IMR-90 (cell line): ENCODE measurements around the gene SLC6A13.

Experiments used
- BHLHE40 ChIP-seq: fragments of 150-350 bp; IDR thresholded peaks from 2 replicates; pipeline ENCODE4 v1.6.1; 2016; ENCODE audit warnings: mild to moderate bottlenecking, low read depth, low read length
- CHD1 ChIP-seq: IDR thresholded peaks from 2 replicates; pipeline ENCODE4 v1.6.1; 2012; ENCODE audit warnings: low read depth, low read length, improper control_type of control experiment
- FOS ChIP-seq: fragments of 150-350 bp; IDR thresholded peaks from 2 replicates; pipeline ENCODE4 v1.6.1; 2016; ENCODE audit warnings: low read depth, low read length
- MXI1 ChIP-seq: IDR thresholded peaks from 2 replicates; pipeline ENCODE4 v1.6.1; 2012; ENCODE audit warnings: low read depth, mild to moderate bottlenecking, low read length, moderate library complexity, borderline replicate concordance
- POLR2A ChIP-seq: IDR thresholded peaks from 2 replicates; pipeline ENCODE4 v1.6.1; 2012; ENCODE audit warnings: mild to moderate bottlenecking, low read depth, low read length
- RAD21 ChIP-seq: IDR thresholded peaks from 2 replicates; pipeline ENCODE4 v1.6.1; 2012; ENCODE audit warnings: low read length, improper control_type of control experiment
- RCOR1 ChIP-seq: IDR thresholded peaks from 2 replicates; pipeline ENCODE4 v1.6.1; 2012; ENCODE audit warnings: mild to moderate bottlenecking, low read length, improper control_type of control experiment; ENCODE audit not compliant: insufficient replicate concordance
- RFX5 ChIP-seq: IDR thresholded peaks from 2 replicates; pipeline ENCODE4 v1.8.0; 2012; ENCODE audit warnings: low read depth, mild to moderate bottlenecking, low read length, moderate library complexity
- SMC3 ChIP-seq: fragments of 150-350 bp; IDR thresholded peaks from 2 replicates; pipeline ENCODE4 v1.6.1; 2016; ENCODE audit warnings: low read depth, mild to moderate bottlenecking, antibody characterized with exemption, low read length, moderate library complexity
- TF ChIP-seq, protein P1 (sequence below): conservative IDR thresholded peaks from 2 replicates; pipeline ENCODE4 v1.5.1; 2012; ENCODE audit warnings: mild to moderate bottlenecking, low read depth, low read length, improper control_type of control experiment
- TF ChIP-seq, protein P2 (sequence below): fragments of 150-350 bp; IDR thresholded peaks from 2 replicates; pipeline ENCODE4 v1.6.1; 2017; ENCODE audit warnings: mild to moderate bottlenecking, antibody characterized with exemption, low read length, low read depth

DNA sequence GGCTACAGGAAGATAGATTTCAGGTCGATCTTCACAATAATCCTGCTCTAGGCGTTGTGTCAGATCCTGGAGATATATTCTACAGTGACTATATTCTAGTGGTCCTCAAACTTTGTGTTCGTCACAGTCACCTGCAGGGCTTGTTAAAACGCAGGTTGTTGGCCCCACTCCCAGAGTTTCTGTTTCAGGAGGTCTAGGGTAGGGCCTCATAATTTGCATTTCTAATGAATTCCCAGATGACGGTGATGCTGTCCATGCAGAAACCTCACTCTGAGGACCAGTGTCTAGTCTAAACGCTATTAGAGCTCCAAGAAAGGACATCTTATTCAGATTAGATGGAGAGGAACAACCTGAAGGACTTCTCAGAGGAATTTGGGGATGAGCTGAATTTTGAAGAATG lies 13.2 kb upstream of the SLC6A13 start:
- TF ChIP-seq POLR2A (no peak), FOS (no peak), RAD21 (no peak), CHD1 (no peak), SMC3 (no peak), BHLHE40 (no peak), MXI1 (no peak), RFX5 (no peak), RCOR1 (no peak)
- TF ChIP-seq, protein P1, sequence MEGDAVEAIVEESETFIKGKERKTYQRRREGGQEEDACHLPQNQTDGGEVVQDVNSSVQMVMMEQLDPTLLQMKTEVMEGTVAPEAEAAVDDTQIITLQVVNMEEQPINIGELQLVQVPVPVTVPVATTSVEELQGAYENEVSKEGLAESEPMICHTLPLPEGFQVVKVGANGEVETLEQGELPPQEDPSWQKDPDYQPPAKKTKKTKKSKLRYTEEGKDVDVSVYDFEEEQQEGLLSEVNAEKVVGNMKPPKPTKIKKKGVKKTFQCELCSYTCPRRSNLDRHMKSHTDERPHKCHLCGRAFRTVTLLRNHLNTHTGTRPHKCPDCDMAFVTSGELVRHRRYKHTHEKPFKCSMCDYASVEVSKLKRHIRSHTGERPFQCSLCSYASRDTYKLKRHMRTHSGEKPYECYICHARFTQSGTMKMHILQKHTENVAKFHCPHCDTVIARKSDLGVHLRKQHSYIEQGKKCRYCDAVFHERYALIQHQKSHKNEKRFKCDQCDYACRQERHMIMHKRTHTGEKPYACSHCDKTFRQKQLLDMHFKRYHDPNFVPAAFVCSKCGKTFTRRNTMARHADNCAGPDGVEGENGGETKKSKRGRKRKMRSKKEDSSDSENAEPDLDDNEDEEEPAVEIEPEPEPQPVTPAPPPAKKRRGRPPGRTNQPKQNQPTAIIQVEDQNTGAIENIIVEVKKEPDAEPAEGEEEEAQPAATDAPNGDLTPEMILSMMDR = no peak
- TF ChIP-seq, protein P2, sequence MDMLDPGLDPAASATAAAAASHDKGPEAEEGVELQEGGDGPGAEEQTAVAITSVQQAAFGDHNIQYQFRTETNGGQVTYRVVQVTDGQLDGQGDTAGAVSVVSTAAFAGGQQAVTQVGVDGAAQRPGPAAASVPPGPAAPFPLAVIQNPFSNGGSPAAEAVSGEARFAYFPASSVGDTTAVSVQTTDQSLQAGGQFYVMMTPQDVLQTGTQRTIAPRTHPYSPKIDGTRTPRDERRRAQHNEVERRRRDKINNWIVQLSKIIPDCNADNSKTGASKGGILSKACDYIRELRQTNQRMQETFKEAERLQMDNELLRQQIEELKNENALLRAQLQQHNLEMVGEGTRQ = no peak
